Fibroblast of skin of abdomen (primary cell): ENCODE measurements around the gene GPC1.

Source experiments
- DNase-seq: peaks from one replicate; pipeline ENCODE4 v3.0.0-alpha.2; 2013

Gene GPC1

DNA sequence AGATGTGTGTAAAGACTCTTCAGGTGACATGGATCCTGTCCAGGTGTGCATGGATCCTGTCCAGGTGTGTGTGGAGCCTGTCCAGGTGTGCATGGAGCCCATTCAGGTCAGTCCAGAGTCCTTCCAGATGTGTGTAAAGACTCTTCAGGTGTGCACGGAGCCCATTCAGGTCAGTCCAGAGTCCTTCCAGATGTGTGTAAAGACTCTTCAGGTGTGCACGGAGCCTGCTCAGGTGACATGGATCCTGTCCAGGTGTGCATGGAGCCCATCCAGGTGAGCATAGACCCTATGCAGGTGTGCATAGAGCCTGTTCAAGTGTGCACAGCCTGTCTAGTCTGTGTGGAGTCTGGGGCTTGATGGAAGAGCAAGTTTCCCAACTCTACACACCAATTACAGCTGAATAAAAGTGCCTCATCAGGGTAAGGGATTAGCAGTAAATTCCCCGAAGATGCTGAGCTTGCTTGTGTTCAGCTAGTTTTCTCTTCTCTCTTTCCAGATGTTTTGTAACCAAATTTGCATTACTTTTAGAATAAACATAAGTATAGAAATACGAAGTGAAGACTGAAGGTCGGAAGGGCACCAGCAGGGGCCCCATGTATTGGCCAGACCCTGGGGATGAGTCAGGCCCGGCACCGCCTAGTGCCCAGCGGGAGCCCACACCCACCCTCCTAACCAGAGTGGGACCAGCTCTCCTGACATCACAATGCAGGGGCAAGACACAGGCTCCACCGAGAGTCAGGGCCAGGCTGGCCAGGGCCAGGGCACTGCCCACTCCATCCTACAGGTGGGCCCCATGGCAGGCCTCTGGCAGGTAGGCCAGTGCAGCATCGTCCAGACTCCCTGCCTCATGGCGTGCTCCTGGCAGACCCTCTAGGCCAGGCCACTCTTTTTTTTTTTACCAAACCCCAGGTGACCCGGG lies 38.6 kb upstream of the GPC1 start:
- no peak for DNase-seq

DNA sequence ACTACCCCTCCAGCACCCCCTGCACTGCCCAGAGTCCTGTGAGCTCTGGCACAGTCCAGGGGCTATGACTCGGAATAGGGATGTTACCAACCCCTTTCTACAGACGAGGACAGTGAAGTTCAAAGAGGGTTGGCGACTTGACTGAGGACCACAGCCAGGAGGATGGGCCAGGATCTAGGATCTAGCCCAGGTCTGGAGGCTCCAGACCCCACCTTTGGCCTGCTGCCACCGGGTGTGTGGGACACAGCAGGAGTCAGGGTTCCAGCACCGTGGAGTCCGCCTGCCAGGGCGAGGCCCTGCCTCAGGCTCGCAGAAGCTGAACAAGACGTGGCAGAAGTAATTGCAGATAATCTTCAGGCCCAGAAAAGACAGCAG lies 37.9 kb upstream of the GPC1 start:
- DNase-seq = no peak

DNA sequence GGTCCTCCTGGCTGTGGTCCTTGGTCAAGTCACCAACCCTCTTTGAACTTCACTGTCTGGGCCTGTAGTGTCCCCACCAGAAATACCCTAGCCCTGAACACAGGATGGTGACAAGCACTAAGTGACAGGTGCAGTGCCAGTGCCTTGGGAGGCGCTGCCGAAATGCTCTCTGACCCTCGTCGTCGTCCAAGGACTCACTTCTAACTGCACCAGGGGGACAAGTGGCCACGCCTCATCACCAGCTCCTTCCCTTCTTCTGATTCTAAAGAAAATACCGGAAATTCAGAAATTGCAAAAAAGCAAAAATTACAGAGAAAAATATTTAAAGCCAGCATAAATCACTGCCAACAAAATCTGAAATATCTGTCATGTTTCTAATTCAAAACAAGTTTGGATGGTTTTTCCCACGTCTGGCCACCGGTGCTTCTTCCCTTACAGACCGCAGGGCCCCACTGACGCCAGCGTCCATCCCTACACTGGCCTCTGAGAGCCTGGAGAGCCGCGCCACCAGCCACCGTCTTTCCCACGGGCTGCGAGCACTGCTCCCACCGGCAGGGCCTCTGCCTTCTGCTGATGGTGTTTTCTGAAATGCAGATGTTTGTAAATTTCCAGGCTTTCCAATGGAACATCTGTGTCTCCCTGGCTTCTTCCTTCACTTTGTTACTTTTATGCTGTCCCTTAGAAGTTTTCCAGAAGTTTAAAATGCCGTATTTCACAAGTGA lies 37.4 kb upstream of the GPC1 start:
- no peak for DNase-seq

DNA sequence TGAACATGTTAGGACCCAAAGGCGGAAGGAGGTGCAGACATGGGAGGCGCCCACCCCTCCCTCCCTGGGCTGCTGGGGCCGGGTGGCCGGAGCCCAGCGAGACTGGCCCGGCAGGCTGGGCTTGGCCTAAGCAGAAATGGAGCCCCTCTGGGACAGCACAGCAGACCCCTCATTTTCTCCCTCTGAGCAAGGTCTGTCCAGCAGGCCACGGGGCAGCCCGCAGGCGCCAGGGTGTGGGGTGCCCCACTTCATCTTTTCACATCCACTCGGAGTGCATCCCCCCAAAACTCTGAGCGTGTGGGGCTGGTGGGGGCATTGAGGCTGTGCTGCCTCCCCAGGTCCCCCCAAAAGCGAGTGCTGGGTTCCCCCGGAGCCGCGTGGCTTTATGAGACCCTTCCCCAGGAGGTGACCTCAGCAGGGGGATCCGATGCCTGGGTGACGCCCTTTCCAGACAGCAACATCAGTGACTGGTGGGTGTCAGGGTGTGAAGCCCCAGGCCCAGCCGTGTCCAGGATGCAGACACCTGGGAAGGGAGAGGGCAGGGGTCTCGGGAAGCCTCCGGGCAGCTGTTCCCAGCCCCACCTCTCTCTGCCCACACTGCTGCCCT lies 36.7 kb upstream of the GPC1 start:
- DNase-seq = no peak

DNA sequence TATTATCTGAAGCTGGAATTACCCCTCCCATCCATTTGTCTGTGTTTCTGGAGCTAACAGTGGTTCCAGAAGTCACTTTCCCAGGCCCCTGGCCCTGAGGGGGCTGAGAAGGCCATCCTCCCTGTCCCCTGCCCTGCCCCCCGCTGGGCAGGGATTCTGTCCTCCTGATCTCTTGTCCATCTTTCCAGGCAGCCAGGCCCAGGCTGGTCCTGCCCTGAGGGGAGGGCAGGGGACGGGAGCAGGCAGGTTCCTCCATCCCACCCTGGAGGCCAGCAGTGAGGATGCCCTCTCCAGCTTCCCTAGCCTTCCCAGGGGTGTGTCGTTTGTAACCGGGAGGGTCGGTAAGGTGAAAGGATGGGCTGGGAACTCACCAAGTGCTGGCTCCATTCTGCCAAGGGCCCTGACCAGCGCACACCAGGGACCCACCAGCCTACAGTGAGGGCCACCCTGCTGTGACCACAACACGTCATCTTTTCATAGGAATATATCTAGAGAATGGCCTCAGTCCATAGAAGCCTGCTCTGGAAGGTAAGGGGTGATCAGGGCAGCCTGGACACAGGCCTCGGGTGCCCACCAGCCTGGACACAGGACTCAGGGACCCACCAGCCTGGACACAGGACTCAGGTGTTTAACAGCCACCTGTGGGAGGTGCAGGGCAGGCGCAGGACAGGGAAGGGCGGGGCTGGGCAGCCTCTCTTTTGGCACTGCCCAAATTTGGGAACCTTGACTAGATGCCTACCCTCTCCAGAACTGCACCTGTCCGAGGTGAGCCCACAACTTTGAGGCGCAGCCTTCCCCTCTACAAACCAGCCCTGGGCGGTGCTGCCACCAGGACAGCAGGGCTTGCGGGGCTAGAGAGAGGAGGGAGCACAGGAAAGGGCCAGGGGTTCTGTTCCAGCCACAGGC lies 35.8 kb upstream of the GPC1 start:
- no peak for DNase-seq

DNA sequence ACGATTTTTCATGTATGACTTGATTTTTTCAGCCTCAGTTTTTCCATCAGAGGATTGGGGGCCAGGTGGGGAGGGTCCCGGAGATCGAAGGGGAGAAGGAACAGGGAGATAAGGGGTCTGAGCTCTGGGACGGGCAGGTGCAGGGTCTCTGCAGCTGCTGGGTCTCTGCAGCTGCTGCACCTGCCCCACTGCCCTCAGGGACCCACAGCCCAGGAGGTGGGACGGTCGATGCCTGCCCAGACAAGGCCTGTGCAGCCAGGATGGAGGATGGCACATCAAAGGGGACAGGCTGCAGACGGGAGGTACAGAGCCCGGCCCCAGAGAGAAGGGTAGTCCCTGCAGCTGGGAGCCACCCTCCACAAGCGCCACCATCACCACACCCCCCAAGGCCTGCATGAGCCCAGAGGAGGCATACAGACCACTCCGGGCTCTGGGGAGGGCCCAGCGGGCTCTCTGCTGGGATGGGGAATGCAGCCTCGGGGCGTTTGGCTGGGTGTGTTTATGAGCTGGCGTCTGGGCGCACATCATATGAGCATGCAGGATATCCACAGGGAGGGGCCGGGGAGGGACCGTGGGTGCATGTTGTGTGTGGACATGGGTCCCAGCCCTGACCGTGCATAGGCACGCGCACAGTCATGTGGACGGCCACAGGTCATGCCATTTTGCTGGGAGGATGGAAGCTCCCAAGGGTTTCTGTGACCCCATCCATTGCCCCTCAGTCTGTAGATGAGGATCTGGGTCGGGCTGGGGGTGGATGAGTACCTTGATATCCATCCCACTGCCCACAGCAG lies 34.9 kb upstream of the GPC1 start:
- DNase-seq = no peak

DNA sequence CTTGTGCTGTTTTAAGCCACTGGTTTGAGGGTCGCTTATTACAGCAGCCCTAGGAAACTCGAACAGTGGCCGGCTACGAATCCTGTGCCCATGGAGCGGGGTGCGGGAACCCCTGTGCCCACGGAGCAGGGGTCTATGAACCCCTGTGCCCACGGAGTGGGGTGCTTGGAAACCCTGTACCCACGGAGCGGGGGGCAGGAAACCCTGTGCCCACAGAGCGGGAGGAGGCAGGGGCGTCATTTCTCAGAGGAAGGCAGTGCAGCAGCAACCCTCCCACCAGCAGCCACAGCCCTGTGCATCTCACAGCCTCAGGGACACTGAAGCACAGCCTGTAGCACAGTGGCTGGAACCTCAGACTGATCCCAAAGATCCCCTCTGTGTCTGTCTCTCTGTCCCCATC lies 34.2 kb upstream of the GPC1 start:
- DNase-seq = no peak

DNA sequence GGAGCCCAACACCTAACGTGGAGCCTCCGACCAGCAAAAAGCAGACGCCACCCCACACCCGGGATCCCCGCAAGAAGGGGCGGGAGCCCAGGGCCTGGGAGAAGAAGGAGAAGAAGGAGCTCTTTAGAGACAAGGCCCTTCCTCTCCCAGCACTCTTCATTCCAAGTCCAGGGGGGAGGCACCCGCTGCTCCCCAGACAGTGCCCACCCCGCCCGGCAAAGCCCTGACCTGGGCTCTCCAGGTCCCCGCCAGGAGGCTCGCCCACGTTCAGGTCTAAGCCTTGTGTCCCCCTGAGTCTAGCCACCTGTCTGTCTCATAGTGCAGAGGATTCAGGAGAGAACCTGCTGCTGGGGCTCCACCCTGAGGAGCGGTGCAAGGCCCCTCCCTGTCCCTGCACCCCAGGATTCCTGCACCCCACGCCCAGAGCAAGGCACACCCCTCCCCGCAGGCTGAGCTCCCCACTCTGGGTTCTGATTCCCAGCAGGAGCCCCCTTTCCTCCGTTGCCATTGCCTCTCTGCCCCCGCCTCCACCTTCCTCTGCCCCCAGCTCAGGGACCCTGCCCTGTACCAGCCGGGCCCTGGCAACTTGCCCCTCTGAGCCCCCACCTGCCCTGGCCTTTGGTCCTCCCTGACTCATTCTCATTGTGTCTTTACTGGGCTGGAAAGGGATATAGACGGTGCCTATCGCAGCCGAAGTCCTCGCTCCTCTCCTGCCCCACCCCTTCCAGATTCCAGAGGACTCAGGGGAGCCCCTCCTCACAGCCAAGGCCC lies 33.5 kb upstream of the GPC1 start:
- no peak for DNase-seq

DNA sequence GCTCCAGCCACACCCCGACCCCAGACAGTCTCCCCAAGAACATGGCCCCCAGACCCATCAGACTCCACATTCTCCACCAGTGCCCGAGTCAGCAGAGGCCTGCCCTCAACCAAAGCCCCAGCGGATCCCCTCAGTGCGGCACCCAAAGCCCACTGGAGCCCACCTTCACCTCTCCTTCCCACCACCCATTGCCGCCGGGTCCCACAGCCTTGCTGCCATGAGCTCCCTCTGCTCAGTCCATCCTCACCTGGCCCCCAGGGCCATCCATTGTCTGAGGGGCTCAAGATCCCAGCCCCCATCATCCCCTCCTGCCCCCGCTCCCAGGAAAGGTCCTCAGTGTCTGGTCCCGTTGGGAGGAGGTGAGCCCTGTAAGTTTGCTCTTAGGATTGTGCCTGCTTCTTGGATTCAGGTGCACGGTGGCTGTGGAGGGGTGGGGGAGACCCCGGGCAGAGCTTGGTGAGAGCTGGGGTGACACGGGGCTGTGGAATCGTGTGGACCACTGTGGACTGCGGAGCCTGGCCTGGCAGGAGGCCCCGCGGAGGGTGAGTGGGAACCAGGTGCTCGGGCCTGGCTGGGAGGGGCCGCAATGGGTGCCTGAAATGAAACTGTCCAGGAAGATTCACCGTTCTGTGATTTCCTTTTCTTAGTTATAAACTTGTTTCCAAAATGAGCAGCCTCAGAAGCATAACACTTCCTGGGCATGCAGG lies 32.7 kb upstream of the GPC1 start:
- DNase-seq = no peak

DNA sequence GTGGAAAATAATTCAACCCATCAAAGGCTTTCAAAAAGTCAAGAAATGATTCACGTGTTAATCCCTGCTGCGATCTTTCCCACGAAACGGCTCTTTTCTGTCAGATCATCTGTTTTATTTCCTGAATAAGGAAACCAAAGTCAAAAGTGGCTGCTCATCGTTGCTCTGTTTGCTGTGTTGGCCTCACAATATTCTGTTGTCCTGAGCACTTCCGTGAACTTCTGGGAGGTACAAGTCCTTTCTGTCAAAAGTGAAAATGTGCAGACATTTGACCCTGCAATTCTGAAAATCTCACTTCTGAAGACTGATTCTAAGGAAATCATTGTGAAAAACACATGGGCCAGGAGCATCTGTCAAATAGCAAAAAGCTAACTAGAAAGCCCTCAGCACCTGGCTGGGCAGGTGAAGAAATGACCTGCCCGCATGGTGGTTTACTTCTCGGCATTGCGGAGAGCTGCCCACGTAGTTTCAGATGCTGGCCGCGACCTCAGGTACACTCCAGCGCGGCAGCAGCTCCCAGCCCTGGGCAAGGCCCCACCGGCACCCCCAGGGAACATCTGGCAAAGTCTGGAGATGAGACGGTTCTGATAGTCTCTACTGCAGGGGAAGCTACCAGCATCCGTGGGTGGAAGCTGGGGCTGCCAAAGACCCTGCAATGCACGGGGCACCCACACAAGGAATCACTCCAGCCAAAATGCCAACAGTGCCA lies 31.9 kb upstream of the GPC1 start:
- DNase-seq = no peak

DNA sequence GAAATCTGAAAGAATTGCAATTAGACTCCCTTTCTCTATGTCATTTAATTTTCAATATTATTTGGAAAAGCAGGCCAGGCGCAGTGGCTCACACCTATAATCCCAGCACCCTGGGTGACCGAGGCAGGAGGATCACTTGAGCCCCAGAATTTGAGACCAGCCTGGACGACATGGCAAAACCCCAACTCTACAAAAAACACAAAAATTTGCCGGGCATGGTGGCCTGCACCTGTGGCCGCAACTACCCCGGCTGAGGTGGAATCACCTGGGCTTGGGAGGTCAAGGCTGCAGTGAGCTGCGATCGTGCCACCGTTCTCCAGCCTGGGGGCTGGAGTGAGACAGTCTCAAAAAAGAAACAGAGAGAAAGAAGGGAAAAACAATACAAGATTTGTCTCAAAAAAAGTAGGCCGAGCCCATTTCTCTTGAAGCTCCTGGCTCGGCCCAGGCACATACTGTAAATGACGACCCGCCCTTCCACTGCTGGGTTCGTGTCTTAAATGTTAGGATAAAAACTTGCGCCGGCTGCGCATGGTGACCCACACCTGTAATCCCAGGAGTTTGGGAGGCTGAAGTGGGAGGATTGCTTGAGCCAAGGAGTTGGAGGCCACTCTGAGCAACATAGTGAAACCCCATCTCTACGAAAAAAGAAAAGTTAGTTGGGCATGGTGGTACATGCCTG lies 31.1 kb upstream of the GPC1 start:
- DNase-seq = no peak

DNA sequence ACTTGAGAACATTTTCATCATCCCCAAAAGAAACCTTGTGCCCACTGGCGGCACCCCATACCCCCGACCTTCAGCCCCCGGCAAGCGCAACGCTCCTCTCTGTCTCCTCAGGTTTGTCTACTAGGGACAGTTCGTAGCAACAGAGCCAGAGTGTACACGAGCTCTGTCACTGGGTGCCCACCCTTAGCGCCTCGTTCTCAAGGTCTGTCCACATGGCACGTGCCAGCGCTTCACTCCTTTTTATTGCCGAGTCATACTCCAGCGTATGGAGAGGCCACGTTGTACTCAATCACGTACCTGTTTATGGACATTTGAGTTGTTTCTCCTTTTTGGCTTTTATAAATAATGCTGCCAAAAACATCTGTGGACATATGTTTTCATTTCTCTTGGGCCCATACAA lies 30.3 kb upstream of the GPC1 start:
- DNase-seq = no peak

DNA sequence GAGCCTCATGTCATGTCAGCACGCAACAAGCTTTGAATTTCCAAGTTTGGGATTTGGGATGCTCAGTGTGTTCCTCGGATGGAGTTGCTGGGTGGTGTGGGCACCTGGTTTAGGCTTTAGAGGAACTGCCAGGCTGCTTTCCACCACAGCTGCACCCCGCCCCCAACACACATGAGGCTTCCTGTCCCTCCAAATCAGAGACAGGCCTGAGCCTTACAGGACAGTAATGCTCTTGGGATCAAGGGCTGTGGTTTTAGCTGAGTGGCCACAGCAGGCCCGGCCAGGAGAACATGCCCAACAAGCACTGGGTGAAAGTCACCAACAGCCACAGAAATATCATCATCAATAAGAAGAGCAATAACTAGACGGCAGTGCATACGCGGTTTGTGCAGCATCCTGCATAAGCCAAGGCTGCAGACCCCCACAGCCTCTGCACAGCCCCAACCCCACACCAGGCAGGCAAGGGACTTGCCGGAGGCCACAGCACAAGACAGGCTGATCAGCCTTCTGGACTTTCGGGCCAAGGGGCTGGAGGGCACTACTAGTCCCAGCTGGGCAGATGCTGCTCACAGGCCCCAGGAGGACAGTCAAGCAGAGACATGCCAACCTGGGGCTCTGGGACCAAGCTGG lies 29.7 kb upstream of the GPC1 start:
- no peak for DNase-seq

DNA sequence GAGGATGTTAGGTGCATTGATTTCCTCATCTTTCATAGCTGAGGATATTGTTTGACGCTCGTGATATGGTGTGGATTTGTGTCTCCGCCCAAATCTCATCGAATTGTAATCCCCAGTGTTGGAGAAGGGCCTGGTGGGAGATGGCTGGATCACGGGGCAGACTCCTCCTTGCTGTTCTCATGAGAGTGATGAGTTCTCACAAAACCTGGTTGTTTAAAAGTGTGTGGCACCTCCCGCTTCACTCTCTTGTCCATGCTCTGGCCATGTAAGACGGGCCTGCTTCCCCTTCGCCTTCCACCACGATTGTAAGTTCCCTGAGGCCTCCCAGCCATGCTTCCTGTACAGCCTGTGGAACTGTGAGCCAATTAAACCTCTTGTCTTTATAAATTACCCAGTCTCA lies 28.4 kb upstream of the GPC1 start:
- no peak for DNase-seq

DNA sequence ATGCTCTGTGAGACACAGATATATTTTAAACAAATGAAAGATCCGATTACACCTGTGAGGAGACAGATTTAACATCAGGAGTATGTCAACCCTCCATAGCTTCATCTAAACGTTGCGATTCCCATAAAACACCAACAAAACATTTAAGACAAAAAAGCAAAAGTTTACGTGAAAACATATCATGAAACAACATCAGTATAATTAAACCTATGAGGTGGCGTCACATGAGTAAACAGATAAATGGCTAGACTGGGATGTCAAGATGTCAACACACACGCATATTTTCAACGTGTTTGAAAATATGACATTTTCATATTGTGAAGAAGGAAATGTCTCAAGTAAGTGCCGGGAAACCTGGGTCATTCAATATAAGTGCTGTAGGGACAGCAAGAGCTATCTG lies 25.5 kb upstream of the GPC1 start:
- DNase-seq = no peak

DNA sequence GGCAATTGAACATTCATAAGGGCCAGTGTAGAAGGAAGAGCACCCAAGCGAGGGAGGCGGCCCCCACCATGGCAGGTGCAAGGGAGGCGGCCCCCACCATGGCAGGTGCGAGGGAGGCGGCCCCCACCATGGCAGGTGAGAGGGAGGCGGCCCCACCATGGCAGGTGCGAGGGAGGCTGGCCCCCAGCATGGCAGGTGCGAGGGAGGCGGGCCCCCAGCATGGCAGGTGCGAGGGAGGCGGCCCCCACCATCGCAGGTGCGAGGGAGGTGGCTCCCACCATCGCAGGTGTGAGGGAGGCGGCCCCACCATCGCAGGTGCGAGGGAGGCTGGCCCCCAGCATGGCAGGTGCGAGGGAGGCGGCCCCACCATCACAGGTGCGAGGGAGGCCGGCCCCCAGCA lies 24.7 kb upstream of the GPC1 start:
- DNase-seq = no peak

DNA sequence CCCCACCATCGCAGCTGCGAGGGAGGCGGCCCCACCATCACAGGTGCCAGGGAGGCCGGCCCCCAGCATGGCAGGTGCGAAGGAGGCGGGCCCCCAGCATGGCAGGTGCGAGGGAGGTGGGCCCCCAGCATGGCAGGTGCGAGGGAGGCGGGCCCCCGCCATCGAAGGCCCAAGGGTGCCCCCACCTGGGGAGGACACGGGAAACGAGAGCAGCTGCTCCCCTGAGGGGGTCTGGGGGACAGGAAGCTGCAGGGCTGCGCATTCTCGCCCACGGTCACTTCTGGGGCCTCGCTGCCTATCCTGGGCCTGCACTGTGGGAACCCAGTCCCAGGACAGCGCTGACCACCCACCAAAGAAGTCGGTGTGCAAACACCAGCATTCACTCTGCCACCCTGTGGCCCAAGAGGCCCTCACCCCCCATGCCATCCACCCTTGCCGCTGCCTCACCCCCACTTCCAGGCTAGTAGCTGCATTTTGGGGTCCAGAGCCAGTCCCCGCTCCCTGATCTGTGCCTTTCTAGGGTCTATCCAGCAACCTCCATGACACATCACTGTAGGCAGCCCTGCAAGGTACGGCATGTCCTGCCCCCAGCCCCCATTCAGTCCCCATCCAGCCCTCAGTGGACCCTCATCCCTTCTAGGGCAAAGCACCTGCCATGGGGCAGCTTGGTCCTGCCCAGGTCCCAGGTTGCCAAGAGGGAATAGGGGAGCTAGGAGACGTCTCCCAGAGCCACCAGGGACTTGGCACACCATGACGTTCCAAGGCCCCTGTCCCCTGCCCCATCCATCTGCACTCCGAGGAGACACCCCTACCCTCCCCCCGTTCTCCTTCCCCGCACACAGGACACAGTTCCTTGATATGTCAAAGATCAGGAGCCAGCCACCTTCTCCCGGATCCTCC lies 24.0 kb upstream of the GPC1 start:
- no peak for DNase-seq
